Fibroblast of mammary gland (primary cell): Measurements from ENCODE around the gene TMEM132C.
"Not testable (repeated sequence)": the region's sequence is repeated elsewhere in the genome, so short reads cannot be mapped to it uniquely, and the experiment has no call there.

ENCODE experiments used
- DNase-seq: peaks from one replicate; pipeline ENCODE4 v3.0.0-alpha.2; 2010; ENCODE audit warnings: low read depth
- H3K4me3 ChIP-seq: 2 replicates; pipeline ENCODE4 v1.5.1; 2011; ENCODE audit warnings: low read depth, mild to moderate bottlenecking, low read length, moderate library complexity; ENCODE audit not compliant: control insufficient read depth
- CTCF ChIP-seq: conservative IDR thresholded peaks from 2 replicates; pipeline ENCODE4 v1.5.1; 2011; ENCODE audit warnings: low read depth, low read length, inconsistent platforms; ENCODE audit not compliant: control insufficient read depth, insufficient read depth

TMEM132C gene

GRCh38 chr12:128245121-128245520 lies 21.8 kb upstream of the TMEM132C start:
- peak; percentile 1 for DNase-seq
- no peak overlapping the region for H3K4me3 ChIP-seq
- no peak for TF ChIP-seq CTCF

- no peak for DNase-seq
- no peak for TF ChIP-seq CTCF
These were observed 21.1 kb upstream of the TMEM132C start for GRCh38 chr12:128245905-128246304.

GRCh38 chr12:128250096-128250495 lies 16.9 kb upstream of the TMEM132C start:
- DNase-seq = no peak
- H3K4me3 ChIP-seq = no peak overlapping the region
- TF ChIP-seq CTCF = no peak

More at GRCh38 chr12:128245905-128246304, 21.1 kb upstream of the TMEM132C start:
- no peak overlapping the region for H3K4me3 ChIP-seq

GRCh38 chr12:128253829-128254228 lies 13.1 kb upstream of the TMEM132C start:
- DNase-seq, H3K4me3 ChIP-seq: not testable (repeated sequence)

- no peak for DNase-seq
- no peak overlapping the region for H3K4me3 ChIP-seq
- no peak for TF ChIP-seq CTCF
These were observed 8.0 kb upstream of the TMEM132C start for GRCh38 chr12:128258866-128259555.

- TF ChIP-seq CTCF = peak; percentile 50
- peak; percentile 21 for DNase-seq
- H3K4me3 ChIP-seq = no peak overlapping the region
These were observed 7.4 kb upstream of the TMEM132C start for GRCh38 chr12:128259556-128260070.

GRCh38 chr12:128261757-128262156 lies 5.2 kb upstream of the TMEM132C start:
- DNase-seq = no peak
- no peak for TF ChIP-seq CTCF
- H3K4me3 ChIP-seq = no peak overlapping the region
